ENCODE results near the gene LYRM2.

LYRM2 gene

GRCh38 chr6:89553431-89553830 lies 85.1 kb downstream of the LYRM2 start:
- H3K4me1 ChIP-seq (ENCODE audit: control insufficient read depth, insufficient read depth, low read length) = no peaks in the 10 kb centered on the region
- H3K4me2 ChIP-seq (ENCODE audit: low read length) = no peak overlapping the region
- H3K36me3 ChIP-seq (ENCODE audit: insufficient read depth, low read length) = no peaks in the 10 kb centered on the region
- peaks cover 18% of the 10 kb centered on the region for H3K27me3 ChIP-seq (ENCODE audit: control insufficient read depth, insufficient read depth, low read length)
- H3K9me3 ChIP-seq (replicated peaks; ENCODE audit: low read length) = no peaks in the 10 kb centered on the region
- H3K4me3 ChIP-seq (ENCODE audit: low read length) = no peak overlapping the region
- H3K9ac ChIP-seq (ENCODE audit: low read depth, low read length) = no peak overlapping the region

DNA sequence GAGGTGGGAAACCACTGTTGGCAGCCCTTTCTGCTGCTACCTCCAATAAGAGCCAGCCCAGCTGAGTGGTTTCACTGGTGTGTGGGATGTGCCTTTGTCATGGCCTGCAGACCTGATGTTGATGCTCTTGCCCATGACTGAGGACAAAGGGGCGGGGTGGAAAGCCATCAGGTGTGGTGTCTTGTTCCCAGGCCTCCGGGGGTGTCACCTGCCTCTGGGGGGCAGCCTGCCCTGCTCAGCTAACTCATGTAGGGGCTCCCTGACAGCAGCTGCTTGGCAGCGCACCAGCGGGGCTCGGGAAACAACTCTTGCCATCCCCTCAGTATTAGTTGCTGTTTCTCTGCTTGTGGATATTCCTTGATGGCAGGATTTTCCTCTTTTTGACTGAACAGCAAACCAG lies 91.3 kb downstream of the LYRM2 start:
- no peak overlapping the region for H3K4me2 ChIP-seq (ENCODE audit: low read length)
- no peak overlapping the region for H3K9ac ChIP-seq (ENCODE audit: low read depth, low read length)
- no peak overlapping the region for H3K4me3 ChIP-seq (ENCODE audit: low read length)
- H3K4me1 ChIP-seq (ENCODE audit: control insufficient read depth, insufficient read depth, low read length) = no peaks in the 10 kb centered on the region
- peaks cover 10% of the 10 kb centered on the region for H3K27me3 ChIP-seq (ENCODE audit: control insufficient read depth, insufficient read depth, low read length)
- H3K36me3 ChIP-seq (ENCODE audit: insufficient read depth, low read length) = no peaks in the 10 kb centered on the region
- no peaks in the 10 kb centered on the region for H3K9me3 ChIP-seq (replicated peaks; ENCODE audit: low read length)

GRCh38 chr6:89542866-89543265 lies 95.7 kb downstream of the LYRM2 start:
- H3K27me3 ChIP-seq (ENCODE audit: control insufficient read depth, insufficient read depth, low read length) = peaks cover 10% of the 10 kb centered on the region
- no peak overlapping the region for H3K4me3 ChIP-seq (ENCODE audit: low read length)
- no peaks in the 10 kb centered on the region for H3K9me3 ChIP-seq (replicated peaks; ENCODE audit: low read length)
- no peak overlapping the region for H3K4me2 ChIP-seq (ENCODE audit: low read length)
- H3K36me3 ChIP-seq (ENCODE audit: insufficient read depth, low read length) = no peaks in the 10 kb centered on the region
- H3K9ac ChIP-seq (ENCODE audit: low read depth, low read length) = no peak overlapping the region
- no peaks in the 10 kb centered on the region for H3K4me1 ChIP-seq (ENCODE audit: control insufficient read depth, insufficient read depth, low read length)

DNA sequence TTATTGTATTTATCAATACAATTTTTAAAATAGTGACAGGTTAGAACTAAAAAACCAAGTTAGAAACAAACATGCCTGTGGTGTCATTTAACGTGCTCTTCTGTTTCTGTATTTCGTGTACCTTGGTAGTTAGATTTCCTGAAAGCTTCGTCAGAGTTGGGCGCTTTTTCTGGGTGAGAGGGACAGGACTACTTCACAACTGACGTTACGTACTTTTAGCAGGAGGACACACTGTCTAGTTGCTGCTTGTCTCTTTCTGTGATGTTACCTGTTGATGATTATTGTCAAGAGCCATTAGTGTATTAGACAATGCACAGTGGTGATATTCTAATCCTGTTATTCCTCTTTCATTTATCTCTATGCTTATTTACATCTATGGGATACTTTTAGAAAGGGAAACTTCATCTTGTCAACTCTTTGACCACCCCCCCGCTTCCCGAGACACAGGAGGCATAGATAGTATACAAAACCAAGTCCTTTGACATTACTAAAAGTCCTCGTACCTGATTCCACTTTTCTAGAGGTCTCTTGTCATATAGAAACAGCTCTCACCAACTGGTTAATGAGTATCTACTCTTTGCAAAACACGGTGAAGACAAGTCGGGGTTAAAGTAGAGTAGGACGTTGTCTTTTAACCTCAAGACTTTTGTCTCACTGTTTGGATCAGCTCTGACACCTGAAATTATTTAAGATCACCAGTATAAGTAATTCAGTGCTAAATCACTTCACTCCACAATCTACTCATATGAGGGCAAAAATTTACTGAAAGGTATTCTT lies 96.3 kb downstream of the LYRM2 start:
- peaks cover 10% of the 10 kb centered on the region for H3K27me3 ChIP-seq (ENCODE audit: control insufficient read depth, insufficient read depth, low read length)
- no peak overlapping the region for H3K4me2 ChIP-seq (ENCODE audit: low read length)
- H3K9ac ChIP-seq (ENCODE audit: low read depth, low read length) = no peak overlapping the region
- H3K4me3 ChIP-seq (ENCODE audit: low read length) = no peak overlapping the region
- no peaks in the 10 kb centered on the region for H3K4me1 ChIP-seq (ENCODE audit: control insufficient read depth, insufficient read depth, low read length)
- H3K36me3 ChIP-seq (ENCODE audit: insufficient read depth, low read length) = no peaks in the 10 kb centered on the region
- H3K9me3 ChIP-seq (replicated peaks; ENCODE audit: low read length) = no peaks in the 10 kb centered on the region

DNA sequence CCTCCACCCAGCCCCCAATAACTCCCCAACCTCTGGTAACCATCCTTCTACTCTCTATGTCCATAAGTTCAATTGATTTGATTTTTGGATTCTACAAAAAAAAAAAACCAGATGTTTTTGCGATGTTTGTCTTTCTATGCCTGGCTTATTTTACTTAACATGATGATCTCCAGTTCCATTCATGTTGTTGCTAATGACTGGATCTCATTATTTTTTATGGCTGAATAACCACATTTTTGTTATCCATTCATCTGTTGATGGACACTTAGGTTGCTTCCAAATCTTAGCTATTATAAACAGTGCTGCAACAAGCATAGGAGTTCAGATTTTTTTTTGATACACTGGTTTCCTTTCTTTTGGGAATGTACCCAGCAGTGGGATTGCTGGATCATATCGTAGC lies 98.8 kb downstream of the LYRM2 start:
- H3K4me2 ChIP-seq (ENCODE audit: low read length) = no peak overlapping the region
- no peak overlapping the region for H3K4me3 ChIP-seq (ENCODE audit: low read length)
- H3K4me1 ChIP-seq (ENCODE audit: control insufficient read depth, insufficient read depth, low read length) = no peaks in the 10 kb centered on the region
- peaks cover 14% of the 10 kb centered on the region for H3K27me3 ChIP-seq (ENCODE audit: control insufficient read depth, insufficient read depth, low read length)
- no peaks in the 10 kb centered on the region for H3K9me3 ChIP-seq (replicated peaks; ENCODE audit: low read length)
- no peaks in the 10 kb centered on the region for H3K36me3 ChIP-seq (ENCODE audit: insufficient read depth, low read length)
- no peak overlapping the region for H3K9ac ChIP-seq (ENCODE audit: low read depth, low read length)

DNA sequence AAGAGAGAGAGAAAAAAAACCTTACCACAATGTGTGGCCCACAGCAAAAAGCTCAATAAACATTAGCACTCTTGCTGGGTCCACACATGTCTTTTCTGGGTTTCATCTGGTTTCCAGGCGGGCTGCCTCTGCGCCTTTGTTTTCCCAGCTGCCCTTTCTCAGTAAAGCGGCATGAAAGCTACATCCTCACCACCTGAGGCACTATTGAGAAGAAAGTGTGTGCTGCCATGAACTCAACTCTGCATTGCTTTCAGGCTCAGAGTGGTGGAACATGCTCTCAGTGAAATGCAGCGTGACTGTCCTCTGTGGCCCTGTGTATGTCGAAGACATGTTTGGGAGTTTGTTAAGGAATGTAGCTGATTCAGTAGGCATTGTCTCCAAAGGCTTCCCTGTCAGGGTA lies 102.3 kb downstream of the LYRM2 start:
- H3K4me2 ChIP-seq (ENCODE audit: low read length) = no peak overlapping the region
- H3K36me3 ChIP-seq (ENCODE audit: insufficient read depth, low read length) = no peaks in the 10 kb centered on the region
- H3K4me1 ChIP-seq (ENCODE audit: control insufficient read depth, insufficient read depth, low read length) = no peaks in the 10 kb centered on the region
- no peaks in the 10 kb centered on the region for H3K9me3 ChIP-seq (replicated peaks; ENCODE audit: low read length)
- no peak overlapping the region for H3K4me3 ChIP-seq (ENCODE audit: low read length)
- peaks cover 9% of the 10 kb centered on the region for H3K27me3 ChIP-seq (ENCODE audit: control insufficient read depth, insufficient read depth, low read length)
- no peak overlapping the region for H3K9ac ChIP-seq (ENCODE audit: low read depth, low read length)

DNA sequence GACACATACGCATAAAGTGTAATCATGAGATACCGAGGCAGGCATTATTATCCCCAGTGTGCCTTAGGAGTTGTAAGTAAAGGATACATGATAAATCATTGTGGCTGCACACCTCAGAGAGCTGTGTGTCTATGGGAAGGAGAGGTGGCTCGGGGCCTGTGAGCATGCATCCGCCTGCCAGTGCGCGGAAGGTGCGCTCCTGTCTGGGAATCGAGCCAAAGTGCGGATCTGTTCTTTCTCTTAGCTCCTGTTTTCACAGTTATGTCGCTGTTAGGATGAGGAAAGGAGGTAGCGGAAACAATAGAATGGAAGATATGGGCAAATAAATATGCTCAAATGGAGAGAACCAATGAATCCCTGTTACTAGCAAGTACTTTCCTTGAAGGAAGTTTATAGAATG lies 107.6 kb downstream of the LYRM2 start:
- Histone ChIP-seq H3K4me2 (ENCODE audit: low read length) (no peak overlapping the region), H3K27me3 (ENCODE audit: control insufficient read depth, insufficient read depth, low read length) (peaks cover 5% of the 10 kb centered on the region), H3K4me1 (ENCODE audit: control insufficient read depth, insufficient read depth, low read length) (no peaks in the 10 kb centered on the region), H3K4me3 (ENCODE audit: low read length) (no peak overlapping the region), H3K36me3 (ENCODE audit: insufficient read depth, low read length) (no peaks in the 10 kb centered on the region), H3K9ac (ENCODE audit: low read depth, low read length) (no peak overlapping the region), H3K9me3 (replicated peaks; ENCODE audit: low read length) (no peaks in the 10 kb centered on the region)

- H3K36me3 ChIP-seq (ENCODE audit: insufficient read depth, low read length) = no peaks in the 10 kb centered on the region
- no peaks in the 10 kb centered on the region for H3K4me1 ChIP-seq (ENCODE audit: control insufficient read depth, insufficient read depth, low read length)
- H3K9me3 ChIP-seq (replicated peaks; ENCODE audit: low read length) = no peaks in the 10 kb centered on the region
- no peak overlapping the region for H3K4me2 ChIP-seq (ENCODE audit: low read length)
- no peak overlapping the region for H3K9ac ChIP-seq (ENCODE audit: low read depth, low read length)
- no peak overlapping the region for H3K4me3 ChIP-seq (ENCODE audit: low read length)
- H3K27me3 ChIP-seq (ENCODE audit: control insufficient read depth, insufficient read depth, low read length) = no peaks in the 10 kb centered on the region
Observed at GRCh38 chr6:89528866-89529265, 109.7 kb downstream of the LYRM2 start.

- H3K4me1 ChIP-seq (ENCODE audit: control insufficient read depth, insufficient read depth, low read length) = no peaks in the 10 kb centered on the region
- H3K27me3 ChIP-seq (ENCODE audit: control insufficient read depth, insufficient read depth, low read length) = no peaks in the 10 kb centered on the region
- H3K4me3 ChIP-seq (ENCODE audit: low read length) = no peak overlapping the region
- H3K9me3 ChIP-seq (replicated peaks; ENCODE audit: low read length) = no peaks in the 10 kb centered on the region
- H3K9ac ChIP-seq (ENCODE audit: low read depth, low read length) = no peak overlapping the region
- H3K4me2 ChIP-seq (ENCODE audit: low read length) = no peak overlapping the region
- H3K36me3 ChIP-seq (ENCODE audit: insufficient read depth, low read length) = no peaks in the 10 kb centered on the region
Observed at GRCh38 chr6:89527634-89528033, 110.9 kb downstream of the LYRM2 start.

- Histone ChIP-seq H3K27me3 (ENCODE audit: control insufficient read depth, insufficient read depth, low read length) (no peaks in the 10 kb centered on the region), H3K4me3 (ENCODE audit: low read length) (no peak overlapping the region), H3K9me3 (replicated peaks; ENCODE audit: low read length) (no peaks in the 10 kb centered on the region), H3K36me3 (ENCODE audit: insufficient read depth, low read length) (no peaks in the 10 kb centered on the region), H3K4me1 (ENCODE audit: control insufficient read depth, insufficient read depth, low read length) (no peaks in the 10 kb centered on the region), H3K9ac (ENCODE audit: low read depth, low read length) (no peak overlapping the region), H3K4me2 (ENCODE audit: low read length) (no peak overlapping the region)
Observed at GRCh38 chr6:89526563-89526869, 112.0 kb downstream of the LYRM2 start.

DNA sequence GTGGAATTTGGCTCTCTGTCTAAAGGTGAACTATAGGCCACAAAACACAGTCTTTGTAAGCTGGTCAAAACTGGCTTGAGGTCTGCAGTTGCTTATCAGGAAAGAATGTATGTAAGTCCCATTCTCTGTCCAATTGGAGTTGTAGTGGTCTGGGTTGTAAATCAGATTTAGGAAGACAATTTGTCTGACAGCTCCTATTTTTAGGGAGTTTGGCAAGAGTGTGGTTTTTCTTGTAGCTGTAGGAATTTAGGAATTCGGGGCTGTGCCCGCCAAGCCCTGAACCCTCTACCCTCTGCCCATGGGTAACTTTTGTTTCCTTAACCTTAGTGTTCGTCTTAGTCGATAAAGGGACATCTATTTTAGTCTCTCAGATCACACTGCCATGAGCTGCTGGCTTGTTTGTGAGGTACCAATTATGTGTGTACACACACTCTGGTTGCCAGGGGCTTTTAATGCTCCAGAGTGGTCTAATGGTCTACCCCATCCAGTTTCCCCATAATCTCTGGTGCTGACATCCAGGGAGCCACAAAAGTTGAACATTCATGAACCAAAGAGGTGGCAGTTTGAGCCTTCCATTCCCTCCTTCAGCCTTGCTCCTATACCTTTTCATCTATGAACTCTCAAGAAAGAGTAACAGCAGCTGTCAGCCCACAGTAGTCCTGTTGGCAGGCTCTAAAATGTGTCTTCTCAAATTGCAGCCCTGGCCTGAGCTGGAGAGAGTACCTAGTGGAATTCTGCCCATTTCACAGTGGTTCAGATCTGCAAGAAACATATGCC lies 112.6 kb downstream of the LYRM2 start:
- H3K4me1 ChIP-seq (ENCODE audit: control insufficient read depth, insufficient read depth, low read length) = no peaks in the 10 kb centered on the region
- H3K4me2 ChIP-seq (ENCODE audit: low read length) = no peak overlapping the region
- H3K9ac ChIP-seq (ENCODE audit: low read depth, low read length) = no peak overlapping the region
- H3K27me3 ChIP-seq (ENCODE audit: control insufficient read depth, insufficient read depth, low read length) = no peaks in the 10 kb centered on the region
- H3K4me3 ChIP-seq (ENCODE audit: low read length) = no peak overlapping the region
- H3K36me3 ChIP-seq (ENCODE audit: insufficient read depth, low read length) = no peaks in the 10 kb centered on the region
- H3K9me3 ChIP-seq (replicated peaks; ENCODE audit: low read length) = no peaks in the 10 kb centered on the region

DNA sequence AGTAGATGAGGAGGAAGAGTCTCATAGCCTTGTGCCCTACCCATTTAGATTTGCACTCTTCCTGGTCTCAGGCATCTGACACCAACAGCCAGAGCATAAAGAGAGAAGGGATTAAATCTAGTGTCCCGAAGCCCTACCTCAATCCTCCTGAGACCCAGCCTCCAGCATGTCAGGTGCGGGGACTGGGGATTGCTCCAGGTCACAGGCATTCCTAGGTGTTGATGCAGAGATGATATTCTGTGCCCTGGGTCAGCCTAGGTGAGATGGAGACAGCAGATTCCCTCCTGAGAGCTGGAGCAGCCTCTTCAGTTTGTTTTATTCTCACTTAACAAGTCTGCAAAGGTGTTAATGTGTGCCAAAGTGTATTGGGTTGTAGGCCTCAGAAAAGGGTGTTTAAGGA lies 115.8 kb downstream of the LYRM2 start:
- Histone ChIP-seq H3K9me3 (replicated peaks; ENCODE audit: low read length) (no peaks in the 10 kb centered on the region), H3K27me3 (ENCODE audit: control insufficient read depth, insufficient read depth, low read length) (no peaks in the 10 kb centered on the region), H3K4me2 (ENCODE audit: low read length) (no peak overlapping the region), H3K4me1 (ENCODE audit: control insufficient read depth, insufficient read depth, low read length) (no peaks in the 10 kb centered on the region), H3K4me3 (ENCODE audit: low read length) (no peak overlapping the region), H3K36me3 (ENCODE audit: insufficient read depth, low read length) (no peaks in the 10 kb centered on the region), H3K9ac (ENCODE audit: low read depth, low read length) (no peak overlapping the region)
